Gastroesophageal sphincter (tissue), 4 donors: ENCODE data around the gene CDKN2AIP. TPM values are rescaled to one million over a fixed set of nuclear protein-coding genes. Genes with fewer than 3 reads are reported as not detected.

Experiments used
- ATAC-seq: fragments of 150-250 bp; one replicate; pipeline ENCODE4 v1.9.1; 2016; ENCODE audit warnings: mild to moderate bottlenecking, moderate library complexity
- H3K27ac ChIP-seq, 4 donors: fragments of 200-600 bp; sonication (generic) in 3 of 4; 1 replicate in 3 of 4; 2 replicates in 1 of 4; pipeline ENCODE4 v1.5.1; 2016 to 2019
- H3K27me3 ChIP-seq: fragments of 200-600 bp; sonication (generic); one replicate; pipeline ENCODE4 v1.5.1; 2019
- H3K36me3 ChIP-seq, 2 donors: fragments of 200-600 bp; sonication (generic); one replicate each; pipeline ENCODE4 v1.5.1; 2019; ENCODE audit warnings: control low read depth in 1 of 2
- H3K4me1 ChIP-seq, 3 donors: fragments of 200-600 bp; sonication (generic); 1 replicate in 2 of 3; 2 replicates in 1 of 3; pipeline ENCODE4 v1.5.1; 2016 to 2019; ENCODE audit warnings: control low read depth in 2 of 3
- H3K4me3 ChIP-seq, 2 donors: fragments of 200-600 bp; sonication (generic); one replicate each; pipeline ENCODE4 v1.5.1; 2019; ENCODE audit warnings: mild to moderate bottlenecking in 1 of 2, moderate library complexity in 1 of 2
- H3K9me3 ChIP-seq, 3 donors: fragments of 200-600 bp; sonication (generic); one replicate each; pipeline ENCODE4 v1.5.1; 2017 to 2019; ENCODE audit warnings: control low read depth in 2 of 3
- CTCF ChIP-seq, 4 experiments: fragments of 200-600 bp in 2 of 4; fragments of 450-650 bp in 2 of 4; sonication (generic) in 1 of 4; IDR thresholded peaks; one replicate each; pipeline ENCODE4 v1.5.1; 2017 to 2019; ENCODE audit warnings: antibody characterized with exemption in 4 of 4, mild to moderate bottlenecking in 2 of 4, moderate library complexity in 2 of 4
- EP300 ChIP-seq: sonication (generic); formaldehyde crosslinking; IDR thresholded peaks from one replicate; pipeline ENCODE4 v1.6.1; 2017; ENCODE audit warnings: antibody characterized with exemption, mild to moderate bottlenecking
- POLR2A ChIP-seq, 2 donors: fragments of 450-650 bp; IDR thresholded peaks; one replicate each; pipeline ENCODE4 v1.6.1; 2017; ENCODE audit warnings: antibody characterized with exemption in 2 of 2, mild to moderate bottlenecking in 2 of 2, moderate library complexity in 1 of 2
- POLR2AphosphoS5 ChIP-seq: sonication (generic); formaldehyde crosslinking; IDR thresholded peaks from one replicate; pipeline ENCODE4 v1.6.1; 2017; ENCODE audit warnings: antibody characterized with exemption
- WGBS, 2 donors: methylation state at CpG; one replicate each; pipeline ENCODE4 v1.1.5; 2018; ENCODE audit warnings: low coverage in 1 of 2; 5-methylcytosine and 5-hydroxymethylcytosine counted together
- total RNA-seq, 4 donors: library from RNA; depleted of rRNA; stranded (reverse); fragments of >200 nt; gene quantifications; one replicate each; pipeline ENCODE4 v1.1.0, GENCODE V29; 2016

The CDKN2AIP gene
- total RNA-seq, 4 donors from 2014 or later = 25.5 to 31.6 (median 28.9) TPM

GRCh38 chr4:183412821-183413220, 31.6 kb upstream of the CDKN2AIP start:
- Histone ChIP-seq H3K27ac (no peak overlapping the region), H3K4me3 (no peak overlapping the region), H3K27me3 (no peaks in the 10 kb centered on the region), H3K36me3 (no peaks in the 10 kb centered on the region), H3K9me3 (no peaks in the 10 kb centered on the region), H3K4me1 (no peaks in the 10 kb centered on the region)
- TF ChIP-seq EP300 = no peak
- TF ChIP-seq POLR2A (IDR thresholded peaks at IDR 0.05) = no peak
- TF ChIP-seq POLR2AphosphoS5 = no peak
- TF ChIP-seq CTCF (IDR thresholded peaks at IDR 0.05) = no peak
- ATAC-seq = no peak
- WGBS, 2 donors = 69 to 72% methylated on average over 6 to 11 of the region's 11 CpGs

- H3K9me3 ChIP-seq = no peaks in the 10 kb centered on the region
- no peaks in the 10 kb centered on the region for H3K36me3 ChIP-seq
- no peaks in the 10 kb centered on the region for H3K27me3 ChIP-seq
- H3K27ac ChIP-seq = no peak overlapping the region
- no peak overlapping the region for H3K4me3 ChIP-seq
- no peaks in the 10 kb centered on the region for H3K4me1 ChIP-seq
- no peak for TF ChIP-seq CTCF (IDR thresholded peaks at IDR 0.05)
- no peak for TF ChIP-seq POLR2AphosphoS5
- TF ChIP-seq EP300 = no peak
- TF ChIP-seq POLR2A (IDR thresholded peaks at IDR 0.05) = no peak
- 81 to 94% methylated on average over 4 to 23 of the region's 28 CpGs for whole genome bisulfite sequencing, 2 donors
- no peak for ATAC-seq
These were observed 30.9 kb upstream of the CDKN2AIP start for GRCh38 chr4:183413234-183414200.

GRCh38 chr4:183416879-183417755, 27.3 kb upstream of the CDKN2AIP start:
- no peaks in the 10 kb centered on the region for H3K9me3 ChIP-seq
- ATAC-seq = no peak
- H3K27ac ChIP-seq = no peak overlapping the region
- TF ChIP-seq EP300 (no peak), POLR2A (IDR thresholded peaks at IDR 0.05) (no peak), POLR2AphosphoS5 (no peak), CTCF (IDR thresholded peaks at IDR 0.05) (no peak)
- no peaks in the 10 kb centered on the region for H3K4me1 ChIP-seq
- WGBS, 2 donors = 73 to 75% methylated on average over 6 to 9 of the region's 10 CpGs
- no peak overlapping the region for H3K4me3 ChIP-seq
- H3K27me3 ChIP-seq = no peaks in the 10 kb centered on the region
- H3K36me3 ChIP-seq = no peaks in the 10 kb centered on the region

- no peaks in the 10 kb centered on the region for H3K9me3 ChIP-seq
These were observed 21.3 kb upstream of the CDKN2AIP start for GRCh38 chr4:183422962-183423631.

More at GRCh38 chr4:183422962-183423631, 21.3 kb upstream of the CDKN2AIP start:
- no peaks in the 10 kb centered on the region for H3K36me3 ChIP-seq
- no peak for TF ChIP-seq POLR2AphosphoS5
- TF ChIP-seq EP300 = no peak
- no peaks in the 10 kb centered on the region for H3K4me1 ChIP-seq
- no peak for ATAC-seq
- H3K4me3 ChIP-seq = no peak overlapping the region
- H3K27me3 ChIP-seq = no peaks in the 10 kb centered on the region
- WGBS, 2 donors = 79 to 84% methylated on average over 8 of the region's 9 CpGs
- no peak overlapping the region for H3K27ac ChIP-seq
